ENCODE results near the gene CANT1.
"Not testable (repeated sequence)": the region's sequence is repeated elsewhere in the genome, so short reads cannot be mapped to it uniquely, and the experiment has no call there.

The CANT1 gene

DNA sequence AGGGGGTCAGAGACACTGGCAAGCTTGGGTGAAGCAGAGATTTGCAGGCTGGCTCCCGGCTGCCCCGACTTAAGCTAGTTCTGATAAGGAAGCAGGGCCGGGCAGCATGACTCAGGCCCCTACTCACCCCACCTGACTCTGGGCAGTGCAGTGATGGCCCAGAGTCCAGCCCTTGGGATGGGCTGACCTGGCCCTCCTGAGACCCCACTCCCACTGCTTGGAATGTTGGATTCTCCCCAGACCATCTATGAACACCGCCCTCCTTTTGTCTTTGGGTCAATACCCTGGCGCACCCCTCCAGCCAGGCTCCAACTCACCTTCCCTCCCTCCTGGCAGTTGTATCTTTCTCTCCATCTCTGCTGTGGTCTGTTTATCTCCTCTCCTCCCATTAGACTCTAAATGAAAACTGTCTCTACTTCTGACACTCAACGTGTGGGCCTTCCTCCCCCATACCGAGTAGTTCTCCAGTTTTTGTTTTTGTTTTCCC is 50.9 kb downstream of the CANT1 start:
- DNase-seq (ENCODE audit: low spot score), result no peak

GRCh38 chr17:78957128-78957527 is 52.4 kb downstream of the CANT1 start:
- no peak for DNase-seq (ENCODE audit: low spot score)

GRCh38 chr17:78956254-78956653 is 53.3 kb downstream of the CANT1 start:
- no peak for DNase-seq (ENCODE audit: low spot score)

- DNase-seq (ENCODE audit: low spot score), result no peak
Measured at GRCh38 chr17:78954684-78955083, 54.9 kb downstream of the CANT1 start.

GRCh38 chr17:78953356-78954350 is 55.9 kb downstream of the CANT1 start:
- no peak for DNase-seq (ENCODE audit: low spot score)

GRCh38 chr17:78952706-78953105 is 56.9 kb downstream of the CANT1 start:
- no peak for DNase-seq (ENCODE audit: low spot score)

GRCh38 chr17:78951967-78952551 is 57.5 kb downstream of the CANT1 start:
- DNase-seq (ENCODE audit: low spot score), result no peak

GRCh38 chr17:78950870-78951269 is 58.7 kb downstream of the CANT1 start:
- DNase-seq (ENCODE audit: low spot score), result no peak

DNA sequence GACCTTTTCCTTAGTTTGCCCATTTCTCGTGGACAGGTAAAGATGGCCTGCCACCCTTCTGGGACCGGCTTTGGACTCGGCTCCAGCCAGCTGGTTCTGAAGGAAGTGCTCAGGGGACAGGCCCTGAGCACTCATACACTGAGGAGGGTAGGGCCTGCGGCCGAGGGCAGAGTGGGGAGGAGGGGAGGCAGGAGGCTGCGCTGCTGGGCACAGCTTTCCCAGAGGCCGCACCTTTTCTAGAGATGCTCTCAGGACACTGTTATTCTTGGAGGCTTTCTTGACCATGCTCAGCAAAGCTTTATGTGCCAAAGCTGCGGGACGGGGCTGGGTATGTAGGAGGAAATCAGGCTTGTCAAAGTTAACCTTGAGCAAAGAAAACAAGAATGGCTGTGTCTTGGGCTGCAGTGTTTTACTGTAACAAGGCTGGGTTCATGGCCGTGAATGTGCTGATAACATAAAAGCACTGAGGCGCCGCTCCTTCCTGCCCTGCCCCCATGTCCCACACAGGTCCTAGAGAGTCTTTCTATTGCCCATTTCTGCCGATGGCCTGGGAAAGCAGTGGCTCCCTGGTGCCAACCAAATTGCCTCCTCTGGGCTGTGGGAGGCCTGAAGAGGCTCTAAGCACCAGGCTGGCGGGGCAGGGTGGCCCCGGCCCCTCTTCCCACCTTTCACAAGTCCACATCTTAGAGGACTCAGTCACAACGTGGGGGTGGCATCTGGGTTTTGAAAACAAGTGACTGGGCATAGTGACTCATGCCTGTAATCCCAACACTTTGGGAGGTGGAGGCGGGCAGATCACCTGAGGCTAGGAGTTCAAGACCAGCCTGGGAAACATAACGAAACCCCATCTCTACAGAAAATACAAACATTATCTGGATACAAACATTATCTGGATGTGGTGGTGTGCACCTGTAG is 62.1 kb downstream of the CANT1 start:
- no peak for DNase-seq (ENCODE audit: low spot score)

- DNase-seq (ENCODE audit: low spot score), result no peak
Measured at GRCh38 chr17:78946631-78947030, 62.9 kb downstream of the CANT1 start.

DNA sequence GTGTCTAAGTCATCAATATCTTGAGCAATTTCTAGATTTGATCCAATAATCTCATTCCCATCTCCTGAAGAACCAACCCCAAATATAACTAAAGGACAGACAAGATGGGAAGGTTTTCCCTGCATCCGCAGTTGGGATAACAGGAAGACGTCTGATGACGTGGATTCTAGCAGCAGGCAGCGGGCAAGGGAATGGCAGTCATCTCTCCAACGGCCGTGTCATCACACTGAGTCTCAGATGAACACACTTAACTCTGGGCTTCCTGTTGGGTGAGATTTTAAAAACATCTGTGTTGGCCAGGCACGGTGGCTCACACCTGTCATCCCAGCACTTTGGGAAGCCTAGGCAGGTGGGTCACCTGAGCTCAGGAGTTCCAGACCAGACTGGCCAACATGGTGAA is 63.4 kb downstream of the CANT1 start:
- no peak for DNase-seq (ENCODE audit: low spot score)

DNA sequence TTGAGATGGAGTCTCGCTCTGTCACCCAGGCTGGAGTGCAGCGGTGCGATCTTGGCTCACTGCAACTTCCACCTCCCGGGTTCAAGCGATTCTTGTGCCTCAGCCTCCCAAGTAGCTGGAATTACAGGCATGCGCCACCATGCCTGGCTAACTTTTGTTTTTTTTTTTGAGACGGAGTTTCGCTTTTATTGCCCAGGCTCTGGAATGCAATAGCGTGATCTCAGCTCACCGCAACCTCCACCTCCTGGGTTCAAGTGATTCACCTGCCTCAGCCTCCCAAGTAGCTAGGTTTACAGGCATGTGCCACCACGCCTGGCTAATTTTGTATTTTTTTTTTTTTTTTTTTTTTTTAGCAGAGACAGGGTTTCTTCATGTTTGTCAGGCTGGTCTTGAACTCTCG is 64.1 kb downstream of the CANT1 start:
- not testable (repeated sequence) for DNase-seq (ENCODE audit: low spot score)

DNA sequence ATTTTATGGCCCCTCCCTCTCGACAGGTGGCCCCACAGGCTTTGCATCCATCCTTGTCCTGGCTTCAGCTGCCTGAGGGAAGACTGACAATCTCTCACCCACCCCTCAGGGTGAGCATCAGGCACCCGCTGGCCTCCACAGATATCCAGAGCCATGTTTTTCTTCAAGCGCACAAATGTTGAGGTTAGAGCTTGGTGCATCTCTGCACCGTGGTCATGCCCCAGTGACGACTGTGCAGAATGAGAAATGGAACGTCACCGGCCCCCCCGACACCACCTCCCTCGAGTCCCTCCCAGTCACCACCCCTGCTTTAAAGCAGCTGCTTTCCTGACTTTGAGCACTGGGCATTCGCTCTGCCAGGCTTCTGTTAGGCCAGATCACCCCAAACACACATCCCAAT is 64.6 kb downstream of the CANT1 start:
- DNase-seq (ENCODE audit: low spot score), result no peak

DNA sequence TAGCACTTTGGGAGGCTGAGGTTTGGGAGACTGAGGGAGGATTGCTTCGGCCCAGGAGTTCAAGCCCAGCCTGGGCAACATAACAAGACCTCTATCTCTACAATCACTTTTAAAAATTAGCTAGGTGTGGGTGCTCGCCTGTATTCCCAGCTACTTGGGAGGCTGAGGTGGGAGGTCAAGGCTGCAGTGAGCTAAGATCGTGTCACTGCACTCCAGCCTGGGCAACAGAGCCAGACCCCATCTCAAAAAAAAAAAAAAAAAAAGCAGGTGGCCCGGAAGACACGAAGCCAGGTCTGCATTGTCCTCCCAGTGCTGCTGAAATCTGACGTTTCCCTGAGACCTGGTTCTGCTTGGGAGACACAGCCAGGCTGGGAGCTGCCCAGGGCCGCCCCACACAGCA is 65.5 kb downstream of the CANT1 start:
- DNase-seq (ENCODE audit: low spot score), result no peak

Measured in SW480 (cell line).